HEK293 (cell line): Measurements from ENCODE around the gene MORN1.

Source experiments
- GFI1B ChIP-seq: fragments of 450-650 bp; formaldehyde crosslinking; IDR thresholded peaks from 2 replicates; pipeline ENCODE4 v1.5.1; 2016; ENCODE audit warnings: missing biosample characterization, missing genetic modification characterization
- GLIS2 ChIP-seq: fragments of 450-650 bp; formaldehyde crosslinking; IDR thresholded peaks from 2 replicates; pipeline ENCODE4 v1.5.1; 2016; ENCODE audit warnings: missing biosample characterization, missing genetic modification characterization
- KLF10 ChIP-seq: fragments of 450-650 bp; IDR thresholded peaks from 2 replicates; pipeline ENCODE4 v1.5.1; 2018; ENCODE audit warnings: missing biosample characterization, mild to moderate bottlenecking, missing genetic modification characterization
- OVOL3 ChIP-seq: fragments of 450-650 bp; formaldehyde crosslinking; IDR thresholded peaks from 2 replicates; pipeline ENCODE4 v1.5.1; 2016; ENCODE audit warnings: missing biosample characterization, missing genetic modification characterization
- TCF7L2 ChIP-seq: IDR thresholded peaks from 2 replicates; pipeline ENCODE4 v1.6.1; 2011; ENCODE audit warnings: low read depth, mild to moderate bottlenecking, inconsistent platforms, low read length, moderate library complexity, borderline replicate concordance
- YY2 ChIP-seq: fragments of 450-650 bp; formaldehyde crosslinking; IDR thresholded peaks from 2 replicates; pipeline ENCODE4 v1.5.1; 2016; ENCODE audit warnings: missing biosample characterization, missing genetic modification characterization
- ZBTB48 ChIP-seq: fragments of 450-650 bp; formaldehyde crosslinking; IDR thresholded peaks from 2 replicates; pipeline ENCODE4 v1.5.1; 2016; ENCODE audit warnings: missing biosample characterization, missing genetic modification characterization
- ZBTB7A ChIP-seq: fragments of 450-650 bp; formaldehyde crosslinking; IDR thresholded peaks from 2 replicates; pipeline ENCODE4 v1.5.1; 2016; ENCODE audit warnings: low read depth, missing biosample characterization, missing genetic modification characterization
- ZEB2 ChIP-seq: fragments of 450-650 bp; formaldehyde crosslinking; IDR thresholded peaks from 2 replicates; pipeline ENCODE4 v1.5.1; 2016; ENCODE audit warnings: missing biosample characterization, missing genetic modification characterization
- ZNF174 ChIP-seq: fragments of 450-650 bp; formaldehyde crosslinking; IDR thresholded peaks from 2 replicates; pipeline ENCODE4 v1.5.0; 2017; ENCODE audit warnings: missing biosample characterization, mild to moderate bottlenecking, missing genetic modification characterization
- ZNF211 ChIP-seq: fragments of 450-650 bp; formaldehyde crosslinking; IDR thresholded peaks from 2 replicates; pipeline ENCODE4 v1.5.1; 2016; ENCODE audit warnings: low read depth, missing biosample characterization, missing genetic modification characterization
- ZNF324 ChIP-seq: fragments of 450-650 bp; formaldehyde crosslinking; IDR thresholded peaks from 2 replicates; pipeline ENCODE4 v1.5.1; 2016; ENCODE audit warnings: missing biosample characterization, missing genetic modification characterization
- ZNF394 ChIP-seq: fragments of 450-650 bp; formaldehyde crosslinking; IDR thresholded peaks from 2 replicates; pipeline ENCODE4 v1.5.1; 2016; ENCODE audit warnings: missing biosample characterization, missing genetic modification characterization, mild to moderate bottlenecking, moderate library complexity, borderline replicate concordance
- ZNF664 ChIP-seq: fragments of 450-650 bp; formaldehyde crosslinking; IDR thresholded peaks from 2 replicates; pipeline ENCODE4 v1.5.1; 2016; ENCODE audit warnings: missing biosample characterization, missing genetic modification characterization
- ZNF76 ChIP-seq: fragments of 450-650 bp; formaldehyde crosslinking; IDR thresholded peaks from 2 replicates; pipeline ENCODE4; 2016; ENCODE audit warnings: low read depth, missing biosample characterization, missing genetic modification characterization, borderline replicate concordance
- TF ChIP-seq, protein P1 (sequence below): fragments of 450-650 bp; formaldehyde crosslinking; IDR thresholded peaks from 2 replicates; pipeline ENCODE4 v1.5.1; 2017; ENCODE audit warnings: missing biosample characterization, missing genetic modification characterization
- TF ChIP-seq, protein P2 (sequence below): fragments of 450-650 bp; formaldehyde crosslinking; IDR thresholded peaks from 2 replicates; pipeline ENCODE4 v1.5.1; 2016; ENCODE audit warnings: missing biosample characterization, missing genetic modification characterization
- TF ChIP-seq, protein P3 (sequence below): IDR thresholded peaks from 2 replicates; pipeline ENCODE4 v1.6.1; 2011; ENCODE audit warnings: mild to moderate bottlenecking, low read depth, low read length, borderline replicate concordance
- TF ChIP-seq, protein P4 (sequence below): fragments of 450-650 bp; formaldehyde crosslinking; IDR thresholded peaks from 2 replicates; pipeline ENCODE4 v1.5.1; 2016; ENCODE audit warnings: missing biosample characterization, missing genetic modification characterization
- TF ChIP-seq, protein P5 (sequence below): fragments of 450-650 bp; formaldehyde crosslinking; IDR thresholded peaks from 2 replicates; pipeline ENCODE4 v1.5.1; 2016; ENCODE audit warnings: missing biosample characterization, missing genetic modification characterization
- TF ChIP-seq, protein P6 (sequence below): fragments of 450-650 bp; formaldehyde crosslinking; IDR thresholded peaks from 2 replicates; pipeline ENCODE4 v1.5.1; 2016; ENCODE audit warnings: missing biosample characterization, missing genetic modification characterization
- TF ChIP-seq, protein P7 (sequence below): fragments of 450-650 bp; formaldehyde crosslinking; optimal IDR thresholded peaks from 2 replicates; pipeline ENCODE3; 2016; ENCODE audit warnings: missing biosample characterization, mild to moderate bottlenecking, missing genetic modification characterization

Gene MORN1

DNA sequence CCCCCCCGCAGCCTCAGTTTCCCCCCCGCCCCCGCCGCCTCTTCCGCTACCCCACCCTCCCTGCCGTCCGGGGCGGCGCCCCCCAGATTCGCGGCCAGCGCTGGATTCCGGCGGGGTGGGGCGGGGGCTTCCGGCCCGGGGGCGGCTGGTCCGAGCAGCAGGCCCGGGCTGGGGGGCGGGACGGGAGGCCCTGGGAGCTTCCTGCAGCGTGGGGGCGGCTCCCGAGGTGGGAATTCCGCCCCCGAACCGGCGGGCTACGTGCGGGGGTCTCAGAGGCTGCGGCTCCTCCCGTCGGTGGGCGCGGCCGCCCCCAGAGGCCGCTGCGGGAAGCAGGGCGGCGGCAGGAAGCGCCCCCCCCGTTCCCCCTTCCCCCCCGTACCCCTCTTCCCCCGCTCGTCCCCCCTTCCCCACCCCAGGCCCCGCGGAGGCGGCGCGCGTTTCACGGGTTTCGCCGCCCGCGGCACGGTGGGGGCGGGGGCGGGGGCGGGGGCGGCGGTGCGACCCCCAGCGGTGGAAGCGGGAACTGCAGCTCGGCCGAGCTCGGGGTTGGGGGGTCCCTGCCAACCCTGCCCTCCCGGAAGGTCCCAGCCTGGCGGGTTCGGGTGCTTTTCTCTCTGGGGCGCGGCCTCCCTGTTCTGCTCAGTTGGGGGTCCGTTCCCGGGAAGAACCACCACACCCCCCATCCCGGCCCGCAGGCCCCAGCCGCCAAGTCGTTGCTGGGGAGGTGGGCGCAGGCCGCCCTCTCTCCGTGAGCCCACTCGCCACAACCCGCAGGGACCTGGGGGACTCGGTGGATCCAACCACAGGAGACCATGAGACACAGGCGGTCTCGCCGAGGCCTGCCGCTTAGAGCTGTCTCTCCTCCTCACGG lies 76.3 kb downstream of the MORN1 start (continued):
- TF ChIP-seq, protein P1, sequence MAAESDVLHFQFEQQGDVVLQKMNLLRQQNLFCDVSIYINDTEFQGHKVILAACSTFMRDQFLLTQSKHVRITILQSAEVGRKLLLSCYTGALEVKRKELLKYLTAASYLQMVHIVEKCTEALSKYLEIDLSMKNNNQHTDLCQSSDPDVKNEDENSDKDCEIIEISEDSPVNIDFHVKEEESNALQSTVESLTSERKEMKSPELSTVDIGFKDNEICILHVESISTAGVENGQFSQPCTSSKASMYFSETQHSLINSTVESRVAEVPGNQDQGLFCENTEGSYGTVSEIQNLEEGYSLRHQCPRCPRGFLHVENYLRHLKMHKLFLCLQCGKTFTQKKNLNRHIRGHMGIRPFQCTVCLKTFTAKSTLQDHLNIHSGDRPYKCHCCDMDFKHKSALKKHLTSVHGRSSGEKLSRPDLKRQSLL = no peak
- TF ChIP-seq, protein P2, sequence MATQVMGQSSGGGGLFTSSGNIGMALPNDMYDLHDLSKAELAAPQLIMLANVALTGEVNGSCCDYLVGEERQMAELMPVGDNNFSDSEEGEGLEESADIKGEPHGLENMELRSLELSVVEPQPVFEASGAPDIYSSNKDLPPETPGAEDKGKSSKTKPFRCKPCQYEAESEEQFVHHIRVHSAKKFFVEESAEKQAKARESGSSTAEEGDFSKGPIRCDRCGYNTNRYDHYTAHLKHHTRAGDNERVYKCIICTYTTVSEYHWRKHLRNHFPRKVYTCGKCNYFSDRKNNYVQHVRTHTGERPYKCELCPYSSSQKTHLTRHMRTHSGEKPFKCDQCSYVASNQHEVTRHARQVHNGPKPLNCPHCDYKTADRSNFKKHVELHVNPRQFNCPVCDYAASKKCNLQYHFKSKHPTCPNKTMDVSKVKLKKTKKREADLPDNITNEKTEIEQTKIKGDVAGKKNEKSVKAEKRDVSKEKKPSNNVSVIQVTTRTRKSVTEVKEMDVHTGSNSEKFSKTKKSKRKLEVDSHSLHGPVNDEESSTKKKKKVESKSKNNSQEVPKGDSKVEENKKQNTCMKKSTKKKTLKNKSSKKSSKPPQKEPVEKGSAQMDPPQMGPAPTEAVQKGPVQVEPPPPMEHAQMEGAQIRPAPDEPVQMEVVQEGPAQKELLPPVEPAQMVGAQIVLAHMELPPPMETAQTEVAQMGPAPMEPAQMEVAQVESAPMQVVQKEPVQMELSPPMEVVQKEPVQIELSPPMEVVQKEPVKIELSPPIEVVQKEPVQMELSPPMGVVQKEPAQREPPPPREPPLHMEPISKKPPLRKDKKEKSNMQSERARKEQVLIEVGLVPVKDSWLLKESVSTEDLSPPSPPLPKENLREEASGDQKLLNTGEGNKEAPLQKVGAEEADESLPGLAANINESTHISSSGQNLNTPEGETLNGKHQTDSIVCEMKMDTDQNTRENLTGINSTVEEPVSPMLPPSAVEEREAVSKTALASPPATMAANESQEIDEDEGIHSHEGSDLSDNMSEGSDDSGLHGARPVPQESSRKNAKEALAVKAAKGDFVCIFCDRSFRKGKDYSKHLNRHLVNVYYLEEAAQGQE (tag by site-specific recombination) = no peak
- no peak for TF ChIP-seq ZNF211
- TF ChIP-seq ZNF324 = no peak
- no peak for TF ChIP-seq ZNF664 (tag by site-specific recombination)
- no peak for TF ChIP-seq KLF10
- TF ChIP-seq ZBTB48 (tag by site-specific recombination) = no peak
- 0 out of 2 replicates have a peak, but pooled peaks have one; percentile 16 for TF ChIP-seq ZEB2 (tag by site-specific recombination)
- TF ChIP-seq, protein P3, sequence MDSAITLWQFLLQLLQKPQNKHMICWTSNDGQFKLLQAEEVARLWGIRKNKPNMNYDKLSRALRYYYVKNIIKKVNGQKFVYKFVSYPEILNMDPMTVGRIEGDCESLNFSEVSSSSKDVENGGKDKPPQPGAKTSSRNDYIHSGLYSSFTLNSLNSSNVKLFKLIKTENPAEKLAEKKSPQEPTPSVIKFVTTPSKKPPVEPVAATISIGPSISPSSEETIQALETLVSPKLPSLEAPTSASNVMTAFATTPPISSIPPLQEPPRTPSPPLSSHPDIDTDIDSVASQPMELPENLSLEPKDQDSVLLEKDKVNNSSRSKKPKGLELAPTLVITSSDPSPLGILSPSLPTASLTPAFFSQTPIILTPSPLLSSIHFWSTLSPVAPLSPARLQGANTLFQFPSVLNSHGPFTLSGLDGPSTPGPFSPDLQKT = no peak
- TF ChIP-seq, protein P4, sequence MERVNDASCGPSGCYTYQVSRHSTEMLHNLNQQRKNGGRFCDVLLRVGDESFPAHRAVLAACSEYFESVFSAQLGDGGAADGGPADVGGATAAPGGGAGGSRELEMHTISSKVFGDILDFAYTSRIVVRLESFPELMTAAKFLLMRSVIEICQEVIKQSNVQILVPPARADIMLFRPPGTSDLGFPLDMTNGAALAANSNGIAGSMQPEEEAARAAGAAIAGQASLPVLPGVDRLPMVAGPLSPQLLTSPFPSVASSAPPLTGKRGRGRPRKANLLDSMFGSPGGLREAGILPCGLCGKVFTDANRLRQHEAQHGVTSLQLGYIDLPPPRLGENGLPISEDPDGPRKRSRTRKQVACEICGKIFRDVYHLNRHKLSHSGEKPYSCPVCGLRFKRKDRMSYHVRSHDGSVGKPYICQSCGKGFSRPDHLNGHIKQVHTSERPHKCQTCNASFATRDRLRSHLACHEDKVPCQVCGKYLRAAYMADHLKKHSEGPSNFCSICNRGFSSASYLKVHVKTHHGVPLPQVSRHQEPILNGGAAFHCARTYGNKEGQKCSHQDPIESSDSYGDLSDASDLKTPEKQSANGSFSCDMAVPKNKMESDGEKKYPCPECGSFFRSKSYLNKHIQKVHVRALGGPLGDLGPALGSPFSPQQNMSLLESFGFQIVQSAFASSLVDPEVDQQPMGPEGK (tag by site-specific recombination) = peak; percentile 83
- TF ChIP-seq ZNF394 (tag by site-specific recombination) = no peak
- TF ChIP-seq ZNF76 (tag by site-specific recombination) = no peak
- no peak for TF ChIP-seq ZNF174 (tag by site-specific recombination)
- TF ChIP-seq, protein P5, sequence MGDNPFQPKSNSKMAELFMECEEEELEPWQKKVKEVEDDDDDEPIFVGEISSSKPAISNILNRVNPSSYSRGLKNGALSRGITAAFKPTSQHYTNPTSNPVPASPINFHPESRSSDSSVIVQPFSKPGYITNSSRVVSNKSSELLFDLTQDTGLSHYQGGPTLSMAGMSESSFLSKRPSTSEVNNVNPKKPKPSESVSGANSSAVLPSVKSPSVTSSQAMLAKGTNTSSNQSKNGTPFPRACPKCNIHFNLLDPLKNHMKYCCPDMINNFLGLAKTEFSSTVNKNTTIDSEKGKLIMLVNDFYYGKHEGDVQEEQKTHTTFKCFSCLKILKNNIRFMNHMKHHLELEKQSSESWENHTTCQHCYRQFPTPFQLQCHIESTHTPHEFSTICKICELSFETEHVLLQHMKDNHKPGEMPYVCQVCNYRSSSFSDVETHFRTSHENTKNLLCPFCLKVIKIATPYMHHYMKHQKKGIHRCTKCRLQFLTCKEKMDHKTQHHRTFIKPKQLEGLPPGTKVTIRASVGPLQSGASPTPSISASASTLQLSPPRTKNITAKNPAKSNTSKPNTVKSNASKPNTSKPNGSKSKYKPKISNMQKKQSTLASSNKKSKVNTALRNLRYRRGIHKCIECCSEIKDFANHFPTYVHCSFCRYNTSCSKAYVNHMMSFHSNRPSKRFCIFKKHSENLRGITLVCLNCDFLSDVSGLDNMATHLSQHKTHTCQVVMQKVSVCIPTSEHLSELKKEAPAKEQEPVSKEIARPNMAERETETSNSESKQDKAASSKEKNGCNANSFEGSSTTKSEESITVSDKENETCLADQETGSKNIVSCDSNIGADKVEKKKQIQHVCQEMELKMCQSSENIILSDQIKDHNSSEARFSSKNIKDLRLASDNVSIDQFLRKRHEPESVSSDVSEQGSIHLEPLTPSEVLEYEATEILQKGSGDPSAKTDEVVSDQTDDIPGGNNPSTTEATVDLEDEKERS = no peak
- no peak for TF ChIP-seq YY2
- 0 out of 2 replicates have a peak, but pooled peaks have one; percentile 44 for TF ChIP-seq ZBTB7A (tag by site-specific recombination)
- no peak for TF ChIP-seq OVOL3 (tag by site-specific recombination)
- TF ChIP-seq GFI1B = no peak
- TF ChIP-seq, protein P6, sequence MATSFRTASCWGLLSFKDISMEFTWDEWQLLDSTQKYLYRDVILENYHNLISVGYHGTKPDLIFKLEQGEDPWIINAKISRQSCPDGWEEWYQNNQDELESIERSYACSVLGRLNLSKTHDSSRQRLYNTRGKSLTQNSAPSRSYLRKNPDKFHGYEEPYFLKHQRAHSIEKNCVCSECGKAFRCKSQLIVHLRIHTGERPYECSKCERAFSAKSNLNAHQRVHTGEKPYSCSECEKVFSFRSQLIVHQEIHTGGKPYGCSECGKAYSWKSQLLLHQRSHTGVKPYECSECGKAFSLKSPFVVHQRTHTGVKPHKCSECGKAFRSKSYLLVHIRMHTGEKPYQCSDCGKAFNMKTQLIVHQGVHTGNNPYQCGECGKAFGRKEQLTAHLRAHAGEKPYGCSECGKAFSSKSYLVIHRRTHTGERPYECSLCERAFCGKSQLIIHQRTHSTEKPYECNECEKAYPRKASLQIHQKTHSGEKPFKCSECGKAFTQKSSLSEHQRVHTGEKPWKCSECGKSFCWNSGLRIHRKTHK (tag by site-specific recombination) = no peak
- no peak for TF ChIP-seq TCF7L2
- peak; percentile 49 for TF ChIP-seq GLIS2
- TF ChIP-seq, protein P7, sequence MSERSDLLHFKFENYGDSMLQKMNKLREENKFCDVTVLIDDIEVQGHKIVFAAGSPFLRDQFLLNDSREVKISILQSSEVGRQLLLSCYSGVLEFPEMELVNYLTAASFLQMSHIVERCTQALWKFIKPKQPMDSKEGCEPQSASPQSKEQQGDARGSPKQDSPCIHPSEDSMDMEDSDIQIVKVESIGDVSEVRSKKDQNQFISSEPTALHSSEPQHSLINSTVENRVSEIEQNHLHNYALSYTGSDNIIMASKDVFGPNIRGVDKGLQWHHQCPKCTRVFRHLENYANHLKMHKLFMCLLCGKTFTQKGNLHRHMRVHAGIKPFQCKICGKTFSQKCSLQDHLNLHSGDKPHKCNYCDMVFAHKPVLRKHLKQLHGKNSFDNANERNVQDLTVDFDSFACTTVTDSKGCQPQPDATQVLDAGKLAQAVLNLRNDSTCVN (tag by site-specific recombination) = peak; percentile 19
